Measurements from ENCODE around the gene LSM5.

Gene LSM5

GRCh38 chr7:32490127-32490796 lies at the start of gene LSM5:
TSS of gene LSM5 (minus strand) at chr7:32490380. CDS start at chr7:32490365, 15 bp downstream.
- DNase-seq, result peak; percentile 95

DNA sequence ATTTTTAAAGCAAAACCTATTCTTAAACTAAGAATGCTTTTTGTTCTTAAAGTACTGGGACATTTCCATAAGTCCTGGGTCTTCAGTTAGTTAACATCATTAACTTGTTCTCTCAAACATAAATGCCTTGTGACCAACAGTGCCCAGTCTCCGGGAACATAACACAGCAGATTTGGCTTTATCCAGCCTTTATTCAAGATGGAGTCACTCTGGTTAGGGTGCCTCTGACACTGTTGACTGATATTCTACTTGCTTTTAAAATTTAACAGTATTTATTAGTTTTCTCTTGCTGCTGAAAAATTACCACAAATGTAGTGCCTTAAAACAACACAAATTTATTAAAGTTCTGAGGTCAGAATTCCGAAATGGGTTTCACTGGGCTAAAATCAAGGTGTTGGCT lies 49.2 kb upstream of the LSM5 start:
- no peak for DNase-seq

- no peak for DNase-seq
Observed at GRCh38 chr7:32537760-32538159, 47.6 kb upstream of the LSM5 start.

- DNase-seq, result no peak
Observed at GRCh38 chr7:32536585-32536984, 46.4 kb upstream of the LSM5 start.

DNA sequence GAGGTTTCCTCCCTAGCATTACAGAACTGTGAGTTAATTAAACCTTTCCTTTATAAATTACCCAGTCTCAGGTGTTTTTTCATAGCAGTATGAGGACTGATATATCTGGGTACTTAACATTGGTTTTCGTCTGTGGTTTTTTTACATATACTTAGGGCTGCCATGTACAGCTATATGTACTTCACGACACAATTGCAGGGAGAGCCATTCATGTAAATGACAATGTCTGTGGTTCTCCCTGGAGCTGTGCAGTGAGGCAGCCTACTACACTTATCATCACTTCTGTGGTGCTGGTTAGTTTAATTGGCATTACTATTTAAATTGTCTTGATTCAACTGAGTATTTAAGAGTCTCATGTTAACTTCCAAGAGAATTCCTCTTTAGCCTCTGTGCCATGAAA lies 45.8 kb upstream of the LSM5 start:
- no peak for DNase-seq

DNA sequence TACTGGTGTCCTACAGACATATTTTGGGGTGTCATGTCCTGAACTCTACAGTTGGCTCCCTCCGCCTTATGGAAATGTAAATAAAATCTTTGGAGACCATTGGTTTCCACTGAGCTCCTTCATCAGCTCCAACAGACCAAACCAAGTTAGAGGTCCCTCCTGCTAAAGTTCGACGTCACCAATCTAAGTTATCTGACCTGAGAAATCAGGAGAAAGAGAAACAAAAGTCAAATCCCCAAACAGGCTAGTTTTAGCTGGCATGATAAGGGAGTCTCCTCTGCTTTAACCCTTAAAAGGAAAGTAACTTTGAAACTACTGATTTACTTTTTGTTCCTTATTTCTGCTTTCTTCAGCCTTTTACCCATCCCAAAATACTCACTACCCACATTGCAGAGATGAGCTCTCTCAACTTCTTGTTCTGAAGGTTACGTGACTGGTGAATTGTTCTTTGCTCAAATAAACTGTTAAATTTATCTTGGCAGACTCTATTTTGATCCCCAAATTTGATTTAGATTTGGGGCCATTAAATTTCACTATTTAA lies 45.1 kb upstream of the LSM5 start:
- no peak for DNase-seq

GRCh38 chr7:32533276-32534029 lies 43.3 kb upstream of the LSM5 start:
- no peak for DNase-seq

- DNase-seq, result no peak
Observed at GRCh38 chr7:32532716-32533115, 42.5 kb upstream of the LSM5 start.

- no peak for DNase-seq
Observed at GRCh38 chr7:32532086-32532485, 41.9 kb upstream of the LSM5 start.

DNA sequence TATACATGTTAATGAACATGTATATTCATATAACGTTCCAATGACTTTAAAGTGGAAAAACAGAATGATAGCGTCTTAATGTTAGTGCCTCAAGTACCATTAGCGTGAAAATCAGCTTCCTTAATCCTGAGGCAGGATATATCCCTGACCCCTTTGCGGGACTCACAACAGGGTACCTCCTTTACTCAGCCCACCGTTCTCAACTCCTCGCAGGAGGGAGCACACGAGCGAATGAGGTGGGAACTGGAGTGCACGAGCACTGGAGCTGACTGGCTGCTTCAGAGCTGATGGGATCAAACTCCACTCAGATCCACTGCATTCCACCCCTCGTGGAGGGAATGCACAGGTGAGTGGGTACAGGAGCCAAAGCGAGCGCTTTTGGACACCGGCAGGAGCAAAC lies 41.2 kb upstream of the LSM5 start:
- DNase-seq, result no peak

DNA sequence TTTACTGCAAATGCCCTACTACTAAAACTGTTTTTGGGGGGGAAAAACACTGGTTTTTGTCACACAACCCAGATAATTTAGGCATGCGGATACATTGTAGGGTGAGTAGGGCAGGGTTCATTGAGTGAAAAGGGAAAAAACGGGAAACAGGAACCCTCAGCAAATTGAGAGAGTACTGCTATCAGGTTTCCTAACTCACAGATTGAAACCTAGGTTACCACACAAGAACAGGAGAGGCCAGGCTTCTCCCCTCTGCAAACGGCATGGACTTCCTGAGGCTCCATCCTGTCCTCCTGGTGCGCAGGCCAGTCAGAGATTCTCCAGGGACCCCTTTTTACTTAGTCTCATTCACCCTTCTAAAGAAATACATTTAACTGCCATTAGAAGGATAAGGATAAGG lies 35.7 kb upstream of the LSM5 start:
- DNase-seq, result no peak

GRCh38 chr7:32524631-32525030 lies 34.5 kb upstream of the LSM5 start:
- no peak for DNase-seq

GRCh38 chr7:32522746-32523530 lies 32.8 kb upstream of the LSM5 start:
- no peak for DNase-seq

- DNase-seq, result peak; percentile 35
Observed at GRCh38 chr7:32519763-32520162, 29.6 kb upstream of the LSM5 start.

- DNase-seq, result no peak
Observed at GRCh38 chr7:32518534-32519140, 28.5 kb upstream of the LSM5 start.

DNA sequence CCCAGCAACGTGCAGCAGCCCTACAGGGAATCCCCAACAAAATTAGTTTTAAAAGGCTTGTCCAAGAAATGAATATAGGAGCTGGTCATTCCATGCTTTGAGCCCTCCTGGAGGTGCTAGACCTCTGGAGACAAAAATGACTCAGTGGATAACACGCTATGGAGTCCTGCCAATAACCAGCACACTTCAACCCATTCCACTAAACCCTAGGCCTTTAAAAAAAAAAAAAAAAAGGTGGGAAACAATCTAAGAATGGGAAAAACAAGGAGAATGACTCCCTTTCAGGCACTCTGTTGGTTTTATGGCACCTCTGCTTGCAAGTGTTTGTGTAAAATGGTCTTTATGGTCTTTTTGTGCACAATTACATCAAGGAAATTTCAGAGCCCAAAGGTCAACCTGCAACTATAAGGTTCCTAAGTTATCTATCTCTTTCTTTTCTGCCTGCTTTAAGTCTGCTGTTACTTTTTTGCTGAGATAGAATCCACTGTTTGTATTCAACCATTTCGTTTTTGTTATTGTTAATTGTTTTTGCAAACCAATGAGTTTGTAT lies 26.4 kb upstream of the LSM5 start:
- no peak for DNase-seq

- DNase-seq, result peak; percentile 39
Observed at GRCh38 chr7:32515890-32516550, 25.8 kb upstream of the LSM5 start.

DNA sequence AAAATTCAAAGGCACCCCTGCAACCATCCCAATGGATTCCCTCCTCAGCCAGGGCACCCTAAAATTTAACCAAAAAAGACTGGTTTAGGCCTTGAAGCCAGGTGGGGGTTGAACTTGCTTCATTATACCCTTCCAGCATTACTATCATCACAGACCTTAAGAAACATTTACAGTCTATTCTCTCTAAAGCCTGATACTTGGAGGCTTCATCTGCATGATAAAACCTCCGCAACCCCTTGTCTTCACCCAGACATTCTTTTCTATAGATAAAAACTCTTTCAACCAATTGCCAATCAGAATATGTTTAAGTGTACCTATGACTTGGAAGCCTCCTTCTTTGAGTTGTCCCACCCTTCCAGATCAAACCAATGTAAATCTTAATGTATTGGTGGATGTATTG lies 23.0 kb upstream of the LSM5 start:
- DNase-seq, result no peak

DNA sequence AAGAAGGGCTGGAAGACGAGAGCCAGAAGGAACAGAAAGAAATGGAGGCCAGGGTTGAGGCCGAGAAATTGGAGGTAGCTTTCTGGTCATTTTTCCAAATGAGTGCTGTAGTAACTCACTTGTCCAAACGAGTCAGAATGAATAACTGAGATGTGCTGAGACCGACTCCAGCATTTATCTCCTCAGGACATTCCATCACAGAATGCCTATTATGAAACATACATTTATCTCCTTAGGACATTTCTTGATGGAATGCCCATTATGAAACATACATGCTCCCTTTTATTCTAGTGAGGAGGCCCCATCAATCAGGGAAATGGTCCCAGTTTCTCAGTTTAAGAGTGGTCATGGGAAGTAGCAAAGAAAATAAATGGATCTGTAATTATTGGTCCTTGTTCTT lies 21.6 kb upstream of the LSM5 start:
- no peak for DNase-seq

- DNase-seq, result no peak
Observed at GRCh38 chr7:32507414-32507813, 17.2 kb upstream of the LSM5 start.

DNA sequence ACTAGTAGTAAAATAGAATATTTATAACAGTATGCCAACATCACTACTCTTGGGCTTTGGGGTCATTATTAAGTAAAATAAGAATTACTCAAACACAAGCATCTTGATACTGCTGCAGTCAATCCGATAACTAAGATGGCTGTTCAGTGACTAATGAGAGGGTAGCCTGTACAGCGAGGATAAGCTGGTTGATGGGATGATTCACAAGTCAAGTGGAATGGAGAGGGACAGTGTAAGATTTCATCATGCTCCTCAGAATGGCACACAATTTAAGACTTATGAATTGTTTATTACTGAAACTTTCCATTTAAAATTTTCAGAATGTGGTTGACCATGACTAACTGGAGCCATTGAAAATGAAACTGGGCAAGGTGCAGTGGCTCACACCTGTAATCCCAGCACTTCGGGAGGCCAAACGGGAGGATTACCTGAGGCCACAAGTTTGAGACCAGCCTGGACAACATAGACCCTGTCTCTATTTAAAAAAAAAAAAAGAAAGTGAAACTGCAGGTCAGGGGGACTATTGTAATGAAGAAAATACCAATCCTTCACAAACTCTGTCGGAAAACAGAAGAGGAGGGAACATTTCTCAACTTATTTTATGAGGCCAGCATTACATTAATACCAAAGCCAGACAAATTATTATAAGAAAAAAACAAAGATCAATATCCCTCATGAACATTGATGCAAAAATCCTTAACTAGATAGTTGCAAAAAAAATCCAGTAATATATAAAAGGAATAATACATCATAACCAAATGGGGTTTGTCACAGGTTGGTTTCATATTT lies 16.3 kb upstream of the LSM5 start:
- peak; percentile 79 for DNase-seq
